Activated T-cell treated with anti-CD3 and anti-CD28 coated beads, Interleukin-2, amount 50 U/mL, for 24 hours (primary cell): Measurements from ENCODE around the gene RND1.

Source experiments
- DNase-seq: peaks from one replicate; pipeline ENCODE4 v3.0.0-alpha.2; 2020
- H3K27ac Mint-ChIP-seq: 2 replicates; pipeline ENCODE4 v1.8.0; 2020; ENCODE audit warnings: mild to moderate bottlenecking, mixed read lengths
- H3K27me3 Mint-ChIP-seq: 2 replicates; pipeline ENCODE4 v1.8.0; 2020; ENCODE audit warnings: mixed read lengths
- H3K36me3 Mint-ChIP-seq: 2 replicates; pipeline ENCODE4 v1.8.0; 2020; ENCODE audit warnings: low read depth, mixed read lengths
- H3K4me1 Mint-ChIP-seq: 2 replicates; pipeline ENCODE4 v1.8.0; 2020; ENCODE audit warnings: low read depth, mixed read lengths
- H3K4me3 Mint-ChIP-seq: 2 replicates; pipeline ENCODE4 v1.8.0; 2020; ENCODE audit warnings: mild to moderate bottlenecking, moderate library complexity, mixed read lengths
- H3K9me3 Mint-ChIP-seq: 2 replicates; pipeline ENCODE4 v1.8.0; 2020; ENCODE audit warnings: mixed read lengths

RND1 gene

GRCh38 chr12:48814262-48815125 is 51.2 kb downstream of the RND1 start:
- Mint-ChIP-seq H3K4me1 (peaks cover 36% of the 10 kb centered on the region), H3K36me3 (peaks cover 2% of the 10 kb centered on the region), H3K27ac (peak overlapping the region; percentile 55), H3K27me3 (peaks cover 19% of the 10 kb centered on the region), H3K9me3 (no peaks in the 10 kb centered on the region), H3K4me3 (peak overlapping the region; percentile 84)
- DNase-seq = peak; percentile 88

GRCh38 chr12:48813465-48814261 is 52.0 kb downstream of the RND1 start:
- H3K36me3 Mint-ChIP-seq = peaks cover 2% of the 10 kb centered on the region
- peaks cover 31% of the 10 kb centered on the region for H3K4me1 Mint-ChIP-seq
- peak overlapping the region; percentile 22 for H3K27ac Mint-ChIP-seq
- H3K4me3 Mint-ChIP-seq = peak overlapping the region; percentile 84
- no peak for DNase-seq
- H3K27me3 Mint-ChIP-seq = peaks cover 19% of the 10 kb centered on the region
- H3K9me3 Mint-ChIP-seq = no peaks in the 10 kb centered on the region

- H3K27me3 Mint-ChIP-seq = peaks cover 12% of the 10 kb centered on the region
- no peak overlapping the region for H3K4me3 Mint-ChIP-seq
- no peaks in the 10 kb centered on the region for H3K9me3 Mint-ChIP-seq
- peaks cover 23% of the 10 kb centered on the region for H3K4me1 Mint-ChIP-seq
- no peak overlapping the region for H3K27ac Mint-ChIP-seq
- peaks cover 2% of the 10 kb centered on the region for H3K36me3 Mint-ChIP-seq
- DNase-seq = no peak
Observed at GRCh38 chr12:48812389-48812788, 53.3 kb downstream of the RND1 start.

GRCh38 chr12:48811437-48812090 is 54.1 kb downstream of the RND1 start:
- H3K27ac Mint-ChIP-seq = no peak overlapping the region

GRCh38 chr12:48810903-48811431 is 54.7 kb downstream of the RND1 start:
- Mint-ChIP-seq H3K4me1 (peaks cover 13% of the 10 kb centered on the region), H3K4me3 (no peak overlapping the region), H3K27ac (no peak overlapping the region), H3K9me3 (no peaks in the 10 kb centered on the region), H3K27me3 (no peaks in the 10 kb centered on the region), H3K36me3 (peaks cover 2% of the 10 kb centered on the region)
- no peak for DNase-seq

More at GRCh38 chr12:48811437-48812090, 54.1 kb downstream of the RND1 start:
- H3K9me3 Mint-ChIP-seq = no peaks in the 10 kb centered on the region
- peaks cover 2% of the 10 kb centered on the region for H3K36me3 Mint-ChIP-seq
- no peak overlapping the region for H3K4me3 Mint-ChIP-seq
- peaks cover 19% of the 10 kb centered on the region for H3K4me1 Mint-ChIP-seq
- peaks cover 5% of the 10 kb centered on the region for H3K27me3 Mint-ChIP-seq
- no peak for DNase-seq

- Mint-ChIP-seq H3K36me3 (no peaks in the 10 kb centered on the region), H3K4me3 (no peak overlapping the region), H3K4me1 (peaks cover 5% of the 10 kb centered on the region), H3K27me3 (no peaks in the 10 kb centered on the region), H3K27ac (no peak overlapping the region), H3K9me3 (no peaks in the 10 kb centered on the region)
- DNase-seq = no peak
Observed at GRCh38 chr12:48807981-48808380, 57.7 kb downstream of the RND1 start.
